Germinal center (tissue), 1 donor: ENCODE data around the gene MSX2.

Source experiments
- DNase-seq: peaks from one replicate; pipeline ENCODE4 v3.0.0; 2012; ENCODE audit warnings: mixed read lengths, low spot score

The MSX2 gene

GRCh38 chr5:174775081-174775480 is 50.7 kb downstream of the MSX2 start:
- no peak for DNase-seq

GRCh38 chr5:174777111-174777510 is 52.7 kb downstream of the MSX2 start:
- DNase-seq = no peak

GRCh38 chr5:174777583-174777982 is 53.2 kb downstream of the MSX2 start:
- no peak for DNase-seq
